GM18873 (cell line): ENCODE data around the gene PINK1.
"Not testable (repeated sequence)": the region's sequence is repeated elsewhere in the genome, so short reads cannot be mapped to it uniquely, and the experiment has no call there.

ENCODE experiments used
- ATAC-seq: cut with Tn5 transposase; IDR thresholded peaks from one replicate; pipeline ENCODE4 v1.9.1; 2021; ENCODE audit warnings: mild to moderate bottlenecking, moderate library complexity, moderate number of reproducible peaks; ENCODE audit not compliant: unreplicated experiment, low FRiP score

The PINK1 gene

GRCh38 chr1:20672265-20672632 is 39.0 kb downstream of the PINK1 start:
- no peak for ATAC-seq

GRCh38 chr1:20673626-20674025 is 40.4 kb downstream of the PINK1 start:
- not testable (repeated sequence) for ATAC-seq

- ATAC-seq = no peak
Measured at GRCh38 chr1:20678599-20678998, 45.3 kb downstream of the PINK1 start.

GRCh38 chr1:20680269-20680668 is 47.0 kb downstream of the PINK1 start:
- ATAC-seq = no peak

GRCh38 chr1:20681999-20682398 is 48.7 kb downstream of the PINK1 start:
- ATAC-seq = no peak

GRCh38 chr1:20682571-20683236 is 49.4 kb downstream of the PINK1 start:
- ATAC-seq = no peak

GRCh38 chr1:20683614-20684013 is 50.4 kb downstream of the PINK1 start:
- no peak for ATAC-seq

GRCh38 chr1:20684050-20684620 is 50.9 kb downstream of the PINK1 start:
- no peak for ATAC-seq

GRCh38 chr1:20684651-20685050 is 51.4 kb downstream of the PINK1 start:
- ATAC-seq = no peak

- no peak for ATAC-seq
Measured at GRCh38 chr1:20685099-20685662, 51.9 kb downstream of the PINK1 start.

GRCh38 chr1:20685741-20686140 is 52.5 kb downstream of the PINK1 start:
- ATAC-seq = no peak

- no peak for ATAC-seq
Measured at GRCh38 chr1:20686883-20687725, 53.8 kb downstream of the PINK1 start.

- no peak for ATAC-seq
Measured at GRCh38 chr1:20689645-20690056, 56.4 kb downstream of the PINK1 start.

- ATAC-seq = no peak
Measured at GRCh38 chr1:20691872-20692271, 58.6 kb downstream of the PINK1 start.

- no peak for ATAC-seq
Measured at GRCh38 chr1:20693623-20694022, 60.4 kb downstream of the PINK1 start.

GRCh38 chr1:20695515-20695914 is 62.3 kb downstream of the PINK1 start:
- ATAC-seq = no peak

- no peak for ATAC-seq
Measured at GRCh38 chr1:20696397-20697333, 63.4 kb downstream of the PINK1 start.

- no peak for ATAC-seq
Measured at GRCh38 chr1:20697563-20697962, 64.3 kb downstream of the PINK1 start.

- ATAC-seq = no peak
Measured at GRCh38 chr1:20698195-20698910, 65.1 kb downstream of the PINK1 start.

- no peak for ATAC-seq
Measured at GRCh38 chr1:20699558-20699957, 66.3 kb downstream of the PINK1 start.
